HFFc6 (cell line): ENCODE results near the gene GPR18. TPM values are rescaled to one million over a fixed set of nuclear protein-coding genes. Genes with fewer than 3 reads are reported as not detected.

Experiments used
- DNase-seq: peaks from one replicate; pipeline ENCODE4 v3.0.0-alpha.2; 2018
- H3K27ac Mint-ChIP-seq: 2 replicates; pipeline ENCODE4 v1.8.0; 2020; ENCODE audit warnings: mild to moderate bottlenecking, mixed read lengths
- H3K27me3 Mint-ChIP-seq: 2 replicates; pipeline ENCODE4 v1.8.0; 2021; ENCODE audit warnings: mild to moderate bottlenecking, moderate library complexity, mixed read lengths; ENCODE audit not compliant: insufficient read depth
- H3K36me3 Mint-ChIP-seq: 2 replicates; pipeline ENCODE4 v1.8.0; 2021; ENCODE audit warnings: low read depth, mixed read lengths
- H3K4me1 Mint-ChIP-seq: 2 replicates; pipeline ENCODE4 v1.8.0; 2020; ENCODE audit warnings: low read depth, mixed read lengths
- H3K4me3 Mint-ChIP-seq: 2 replicates; pipeline ENCODE4 v1.8.0; 2020; ENCODE audit warnings: mild to moderate bottlenecking, moderate library complexity, mixed read lengths
- H3K9me3 Mint-ChIP-seq: 2 replicates; pipeline ENCODE4 v1.8.0; 2020; ENCODE audit warnings: mild to moderate bottlenecking, mixed read lengths
- CTCF ChIP-seq: fragments of 200-600 bp; sonication (generic); IDR thresholded peaks from 2 replicates; pipeline ENCODE4 v1.5.0; 2021; ENCODE audit warnings: antibody characterized with exemption, mild to moderate bottlenecking
- total RNA-seq, 6 experiments: library from RNA; stranded (reverse); fragmentation: NEBNext Ultra II Directional; extraction: Animal tissue kit (Norgen Biotek cat#: 25700); gene quantifications; 2 replicates in 1 of 6; 3 replicates in 5 of 6; pipeline ENCODE4 v1.2.3, GENCODE V29; 2021

GPR18 gene
- total RNA-seq, 6 experiments from 2014 or later = not detected

GRCh38 chr13:99301056-99301838 is 43.1 kb upstream of the GPR18 start:
- Mint-ChIP-seq H3K4me1 (peaks cover 21% of the 10 kb centered on the region), H3K27me3 (no peaks in the 10 kb centered on the region; the same call in 1 of the 2 replicates), H3K27ac (no peak overlapping the region), H3K36me3 (no peaks in the 10 kb centered on the region), H3K4me3 (no peak overlapping the region), H3K9me3 (no peaks in the 10 kb centered on the region)
- no peak for TF ChIP-seq CTCF
- no peak for DNase-seq

- H3K9me3 Mint-ChIP-seq = no peaks in the 10 kb centered on the region
- no peak overlapping the region for H3K4me3 Mint-ChIP-seq
- no peaks in the 10 kb centered on the region; the same call in 1 of the 2 replicates for H3K27me3 Mint-ChIP-seq
- TF ChIP-seq CTCF = no peak
- DNase-seq = no peak
- peaks cover 25% of the 10 kb centered on the region for H3K4me1 Mint-ChIP-seq
- H3K27ac Mint-ChIP-seq = no peak overlapping the region
- no peaks in the 10 kb centered on the region for H3K36me3 Mint-ChIP-seq
These were observed 41.8 kb upstream of the GPR18 start for GRCh38 chr13:99299920-99300341.

- Mint-ChIP-seq H3K4me1 (peaks cover 25% of the 10 kb centered on the region), H3K9me3 (no peaks in the 10 kb centered on the region), H3K4me3 (no peak overlapping the region), H3K36me3 (no peaks in the 10 kb centered on the region), H3K27me3 (no peaks in the 10 kb centered on the region; the same call in 1 of the 2 replicates), H3K27ac (no peak overlapping the region)
- TF ChIP-seq CTCF = no peak
- DNase-seq = no peak
These were observed 41.2 kb upstream of the GPR18 start for GRCh38 chr13:99299256-99299919.

- DNase-seq = no peak
- no peak for TF ChIP-seq CTCF
- Mint-ChIP-seq H3K27ac (no peak overlapping the region), H3K4me1 (peaks cover 25% of the 10 kb centered on the region), H3K27me3 (no peaks in the 10 kb centered on the region), H3K9me3 (no peaks in the 10 kb centered on the region), H3K36me3 (no peaks in the 10 kb centered on the region), H3K4me3 (no peak overlapping the region)
These were observed 39.9 kb upstream of the GPR18 start for GRCh38 chr13:99298056-99298455.

GRCh38 chr13:99297331-99297730 is 39.2 kb upstream of the GPR18 start:
- no peak overlapping the region for H3K4me3 Mint-ChIP-seq
- H3K27ac Mint-ChIP-seq = no peak overlapping the region
- no peak for DNase-seq
- peaks cover 25% of the 10 kb centered on the region for H3K4me1 Mint-ChIP-seq
- TF ChIP-seq CTCF = no peak
- no peaks in the 10 kb centered on the region for H3K27me3 Mint-ChIP-seq
- H3K36me3 Mint-ChIP-seq = no peaks in the 10 kb centered on the region
- no peaks in the 10 kb centered on the region for H3K9me3 Mint-ChIP-seq
